K562 (cell line): ENCODE measurements around the gene MON1A. TPM values are rescaled to one million over a fixed set of nuclear protein-coding genes. Genes with fewer than 3 reads are reported as not detected.

ENCODE experiments used
- ATAC-seq: fragments of 200-7000 bp; cut with Tn5 transposase; 3 replicates; pipeline ENCODE4 v1.9.1; 2020; ENCODE audit warnings: moderate library complexity
- BruUV-seq: library from RNA; stranded (reverse); fragments of 400-500 nt; replicated peaks from 2 replicates; lab custom pipeline; 2021; lab: Mats Ljungman, UMichigan
- CTCF ChIA-PET: fragments of 300-600 bp; formaldehyde crosslinking; extraction: SDS; loops from one replicate; lab custom pipeline; 2021; ENCODE audit warnings: low intra/inter-chr PET ratio; lab: Yijun Ruan, JAX
- POLR2A ChIA-PET: fragments of 300-600, 350-650 bp; sonication (Branson Sonifier 250); formaldehyde crosslinking; extraction: SDS; loops from one replicate; lab custom pipeline; 2021; ENCODE audit warnings: antibody characterized with exemption, inconsistent platforms; lab: Yijun Ruan, JAX
- DNase-seq, 4 experiments: peaks; one replicate each; pipeline versions ENCODE4 v3.0.0 to v3.0.0-alpha.2; 2011 to 2018; ENCODE audit warnings: low spot score in 3 of 4, mixed read lengths in 3 of 4; ENCODE audit errors: extremely low read depth in 1 of 4
- FAIRE-seq: peaks from 2 replicates; lab custom pipeline; 2011; peaks lifted over from hg19 to GRCh38; lab: Jason Lieb, UNC
- H2AFZ ChIP-seq: 2 replicates; pipeline ENCODE4 v1.6.0; 2011; ENCODE audit warnings: low read depth, low read length, control low read depth, inconsistent platforms
- H3K27ac ChIP-seq: fragments of 200-600 bp; 3 replicates; pipeline ENCODE4 v1.8.0; 2011; ENCODE audit warnings: low read depth, mild to moderate bottlenecking, control low read depth, inconsistent platforms, low read length, moderate library complexity, mixed read lengths; ENCODE audit errors: extremely low read depth
- H3K27me3 ChIP-seq, 2 experiments: fragments of 300-600 bp in 1 of 2; 2 replicates in 1 of 2; 3 replicates in 1 of 2; pipeline versions ENCODE4 v1.6.0 to v1.8.0; 2011; ENCODE audit warnings: inconsistent platforms in 2 of 2, low read length in 2 of 2, mild to moderate bottlenecking in 1 of 2, mixed read lengths in 1 of 2, moderate library complexity in 1 of 2; ENCODE audit not compliant: control insufficient read depth in 2 of 2, insufficient read depth in 2 of 2
- H3K36me3 ChIP-seq: fragments of 300-600 bp; 3 replicates; pipeline ENCODE4 v1.8.0; 2011; ENCODE audit warnings: mild to moderate bottlenecking, low read length, inconsistent platforms; ENCODE audit not compliant: control insufficient read depth, insufficient read depth
- H3K4me1 ChIP-seq, 2 experiments: fragments of 200-600 bp in 1 of 2; replicated peaks in 1 of 2; 2 replicates in 1 of 2; 3 replicates in 1 of 2; pipeline versions ENCODE4 v1.5.1 to v1.8.0; 2011; ENCODE audit warnings: inconsistent platforms in 2 of 2, low read length in 2 of 2, mild to moderate bottlenecking in 1 of 2, mixed read lengths in 1 of 2, moderate library complexity in 1 of 2; ENCODE audit not compliant: control insufficient read depth in 2 of 2, insufficient read depth in 2 of 2
- H3K4me2 ChIP-seq: 2 replicates; pipeline ENCODE4 v1.6.1; 2011; ENCODE audit warnings: low read length, control low read depth, inconsistent platforms, mixed read lengths; ENCODE audit not compliant: insufficient read depth
- H3K4me3 ChIP-seq: fragments of 200-600 bp; sonication (generic), shearing (Covaris generic); 2 replicates; pipeline ENCODE4 v1.5.1; 2016; ENCODE audit warnings: control low read depth, inconsistent platforms
- H3K79me2 ChIP-seq: fragments of 200-600 bp; 3 replicates; pipeline ENCODE4 v1.8.0; 2011; ENCODE audit warnings: low read length, inconsistent platforms; ENCODE audit not compliant: control insufficient read depth, insufficient read depth
- H3K9ac ChIP-seq, 2 experiments: 2 replicates each; pipeline versions ENCODE4 v1.6.0 to v1.6.1; 2011; ENCODE audit warnings: low read depth in 2 of 2, low read length in 2 of 2, control low read depth in 1 of 2, inconsistent platforms in 1 of 2, mild to moderate bottlenecking in 1 of 2, mixed read lengths in 1 of 2; ENCODE audit not compliant: insufficient read depth in 1 of 2
- H3K9me1 ChIP-seq: one replicate; pipeline ENCODE4 v1.6.0; 2011; ENCODE audit warnings: inconsistent platforms, mild to moderate bottlenecking, low read length, moderate library complexity; ENCODE audit not compliant: control insufficient read depth, insufficient read depth
- H3K9me3 ChIP-seq: replicated peaks from 2 replicates; pipeline ENCODE4 v1.5.1; 2011; ENCODE audit warnings: low read depth, low read length, inconsistent platforms; ENCODE audit not compliant: control insufficient read depth, insufficient read depth
- H4K20me1 ChIP-seq: replicated peaks from 2 replicates; pipeline ENCODE4 v1.6.1; 2011; ENCODE audit warnings: low read length, inconsistent platforms, mixed read lengths; ENCODE audit not compliant: control insufficient read depth, insufficient read depth
- EWSR1 ChIP-seq: fragments of 450-650 bp; IDR thresholded peaks from 2 replicates; pipeline ENCODE4 v1.6.1; 2018; ENCODE audit warnings: borderline replicate concordance, mild to moderate bottlenecking, low read depth, moderate library complexity; ENCODE audit not compliant: partially characterized antibody
- GATAD2B ChIP-seq: fragments of 450-650 bp; IDR thresholded peaks from 2 replicates; pipeline ENCODE4 v1.6.1; 2017; ENCODE audit warnings: mild to moderate bottlenecking, borderline replicate concordance
- JUN ChIP-seq, 2 experiments: sonication (generic) in 1 of 2; formaldehyde crosslinking in 1 of 2; IDR thresholded peaks; 2 replicates each; pipeline versions ENCODE4 v1.6.1 to v1.8.0; 2012 to 2022; ENCODE audit warnings: borderline replicate concordance in 2 of 2, mild to moderate bottlenecking in 2 of 2, improper control_type of control experiment in 1 of 2, low read depth in 1 of 2, low read length in 1 of 2, missing genetic modification reagents in 1 of 2
- OTX1 ChIP-seq: fragments of 450-650 bp; formaldehyde crosslinking; IDR thresholded peaks from 2 replicates; pipeline ENCODE4 v1.4.0; 2022; ENCODE audit warnings: mild to moderate bottlenecking
- SRSF1 ChIP-seq: fragments of 200-400 bp; formaldehyde crosslinking; IDR thresholded peaks from 2 replicates; pipeline ENCODE4 v1.6.1; 2017; ENCODE audit warnings: mild to moderate bottlenecking, low read depth, low read length, moderate library complexity
- ZBED1 ChIP-seq: IDR thresholded peaks from 2 replicates; pipeline ENCODE4 v1.6.1; 2014
- ZEB2 ChIP-seq: fragments of 450-650 bp; IDR thresholded peaks from 2 replicates; pipeline ENCODE4 v1.6.1; 2016
- WGBS: fragments of 100-300 bp; shearing (Covaris generic); methylation state at CpG from one replicate; pipeline ENCODE4 v1.1.6; 2016; ENCODE audit warnings: low coverage, mixed read lengths; ENCODE audit not compliant: insufficient coverage; ENCODE audit errors: missing lambda C conversion rate; 5-methylcytosine and 5-hydroxymethylcytosine counted together
- in situ Hi-C: fragments of 300-500 bp; cut with MboI; formaldehyde crosslinking; loops from 4 replicates; pipeline ENCODE4 v1.15.0; 2018; ENCODE audit warnings: inconsistent platforms, mixed read lengths
- intact Hi-C: fragments of 100-400 bp; cut with micrococcal nuclease; formaldehyde crosslinking; loops from 2 replicates; pipeline ENCODE4 v1.14.2; 2022
- polyA plus RNA-seq, 8 experiments: library from polyadenylated mRNA; depleted of rRNA in 4 of 8; stranded (reverse) in 5 of 8; unstranded in 3 of 8; fragments of >200 nt; fragmentation: Nextera tagmentation in 2 of 8; fragmentation: Illumina TruSeq in 1 of 8; extraction: Ambion mirVana in 2 of 8; extraction: Trizol in 1 of 8; gene quantifications; 2 replicates each; pipeline versions ENCODE4 v1.2.1 to v1.2.3, GENCODE V29; 2011 to 2014; ENCODE audit warnings: inconsistent platforms in 1 of 8, missing spikeins in 1 of 8
- total RNA-seq, 7 experiments: library from RNA; depleted of rRNA in 6 of 7; stranded (reverse); fragments of >200 nt in 6 of 7; fragmentation: Illumina TruSeq in 2 of 7; extraction: Trizol in 2 of 7; gene quantifications; 2 replicates each; pipeline versions ENCODE4 v1.2.1 to v1.2.3, GENCODE V29; 2011 to 2021; ENCODE audit warnings: low replicate concordance in 1 of 7
- TF ChIP-seq, protein P1 (sequence below): IDR thresholded peaks from 2 replicates; pipeline ENCODE4 v1.6.1; 2011; ENCODE audit not compliant: insufficient read length; ENCODE audit errors: extremely low read depth
- TF ChIP-seq, protein P2 (sequence below): fragments of 450-650 bp; IDR thresholded peaks from 2 replicates; pipeline ENCODE4 v1.6.1; 2016; ENCODE audit warnings: borderline replicate concordance

The MON1A gene
- total and polyA plus RNA-seq, 9 of the 15 experiments (the other 6 are each of a cell fraction or from before 2014, with no cell fraction given), result 1.1 to 13.8 (median 6.8) TPM

DNA sequence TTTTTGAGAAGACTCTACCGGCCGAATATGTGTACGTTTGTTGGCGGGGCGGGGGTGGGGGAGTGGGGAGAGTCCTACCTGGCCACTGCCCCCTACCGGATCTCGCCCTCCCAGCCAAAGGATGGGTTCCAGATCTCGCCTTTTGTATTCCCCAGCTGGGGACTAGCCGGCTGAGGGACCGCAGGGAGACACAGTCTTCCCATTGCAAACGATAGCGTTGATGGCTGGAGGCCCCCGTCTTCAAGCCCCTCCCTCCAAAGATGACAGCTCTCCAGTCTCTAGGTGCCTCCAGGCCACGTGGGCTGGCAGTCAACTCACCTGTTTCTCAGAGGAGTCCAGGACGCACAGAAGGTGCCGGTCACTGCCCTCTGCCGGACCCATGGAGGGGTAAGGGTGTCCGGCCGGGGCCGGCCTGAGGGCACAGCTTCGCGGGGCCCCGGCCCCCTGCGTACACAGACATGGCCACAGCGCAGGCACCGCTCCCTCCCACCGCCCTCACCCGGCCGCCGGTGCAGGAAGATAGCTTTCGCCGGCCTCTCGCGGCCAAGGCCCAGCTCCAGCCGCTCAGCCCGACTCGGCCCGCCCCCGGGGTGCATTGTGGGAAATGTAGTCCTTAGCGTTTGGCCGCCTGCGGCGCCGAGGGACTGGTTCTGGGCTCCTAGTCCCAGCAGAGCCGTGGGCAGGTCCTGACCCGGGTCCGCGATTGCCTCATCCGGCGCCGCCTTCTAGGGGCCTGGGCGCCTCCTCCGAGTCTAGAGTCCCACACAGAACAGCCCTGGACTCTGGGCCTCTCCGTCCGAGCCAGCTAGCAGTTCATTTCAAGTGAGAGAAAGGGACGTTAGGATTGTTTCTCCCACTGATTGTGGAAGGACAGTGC is at the start of gene MON1A (continued):
- TF ChIP-seq, protein P1, sequence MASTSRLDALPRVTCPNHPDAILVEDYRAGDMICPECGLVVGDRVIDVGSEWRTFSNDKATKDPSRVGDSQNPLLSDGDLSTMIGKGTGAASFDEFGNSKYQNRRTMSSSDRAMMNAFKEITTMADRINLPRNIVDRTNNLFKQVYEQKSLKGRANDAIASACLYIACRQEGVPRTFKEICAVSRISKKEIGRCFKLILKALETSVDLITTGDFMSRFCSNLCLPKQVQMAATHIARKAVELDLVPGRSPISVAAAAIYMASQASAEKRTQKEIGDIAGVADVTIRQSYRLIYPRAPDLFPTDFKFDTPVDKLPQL, result no peak

DNA sequence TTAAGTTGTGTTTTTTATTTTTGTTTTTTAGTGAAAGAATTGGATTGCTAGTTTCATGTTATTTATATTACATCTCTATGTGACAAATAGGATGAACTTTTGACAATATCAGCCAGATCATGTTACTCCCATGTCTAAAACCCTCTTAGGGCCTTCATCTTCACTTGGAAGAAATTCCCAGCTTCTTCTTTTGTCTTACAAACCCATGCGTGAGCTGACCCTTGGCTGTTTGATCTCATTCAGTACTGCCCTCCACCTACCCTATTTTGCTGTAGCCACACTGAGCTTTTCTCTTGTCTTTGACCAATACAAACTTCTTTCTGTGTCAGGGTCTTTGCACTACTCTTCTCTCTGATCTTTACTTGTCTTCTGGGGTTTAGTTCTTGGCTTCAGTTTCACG is 47.3 kb upstream of the MON1A start:
- H3K36me3 ChIP-seq, result peaks cover 60% of the 10 kb centered on the region
- WGBS, result 100% methylated on average over 2 of the region's 2 CpGs
- intact Hi-C loops (no loop called here), in situ Hi-C loops (no loop called here)
- H3K9me1 ChIP-seq, result no peaks in the 10 kb centered on the region
- ChIA-PET CTCF (no interaction called here), POLR2A (interaction anchor here (0.6 to 1.0 kb wide), 2 partner anchors 19 to 230 kb away, joined by 3 read pairs; no protein-coding TSS in a partner anchor)
- peaks cover 3% of the 10 kb centered on the region; the same call in 1 of the 3 replicates for H3K79me2 ChIP-seq
- no peak overlapping the region for H3K27ac ChIP-seq
- H3K4me3 ChIP-seq, result no peak overlapping the region
- H2AFZ ChIP-seq, result no peak overlapping the region
- no peaks in the 10 kb centered on the region for H4K20me1 ChIP-seq
- H3K9ac ChIP-seq, result no peak overlapping the region
- no peak for FAIRE-seq
- no peaks in the 10 kb centered on the region for H3K9me3 ChIP-seq
- no peak overlapping the region for H3K4me2 ChIP-seq
- TSS peak; percentile 24 for BruUV-seq
- ATAC-seq, result no peak
- H3K4me1 ChIP-seq, result no peaks in the 10 kb centered on the region
- no peak for DNase-seq
- H3K27me3 ChIP-seq, result no peaks in the 10 kb centered on the region
- TF ChIP-seq ZBED1 (no peak), SRSF1 (no peak), GATAD2B (no peak), ZEB2 (no peak), EWSR1 (no peak), OTX1 (no peak), JUN (IDR thresholded peaks at IDR 0.05; ENCODE audit: borderline replicate concordance, low read depth, low read length) (no peak), JUN (CRISPR knock-in tag; IDR thresholded peaks at IDR 0.05; ENCODE audit: borderline replicate concordance) (no peak)
- TF ChIP-seq, protein P2, sequence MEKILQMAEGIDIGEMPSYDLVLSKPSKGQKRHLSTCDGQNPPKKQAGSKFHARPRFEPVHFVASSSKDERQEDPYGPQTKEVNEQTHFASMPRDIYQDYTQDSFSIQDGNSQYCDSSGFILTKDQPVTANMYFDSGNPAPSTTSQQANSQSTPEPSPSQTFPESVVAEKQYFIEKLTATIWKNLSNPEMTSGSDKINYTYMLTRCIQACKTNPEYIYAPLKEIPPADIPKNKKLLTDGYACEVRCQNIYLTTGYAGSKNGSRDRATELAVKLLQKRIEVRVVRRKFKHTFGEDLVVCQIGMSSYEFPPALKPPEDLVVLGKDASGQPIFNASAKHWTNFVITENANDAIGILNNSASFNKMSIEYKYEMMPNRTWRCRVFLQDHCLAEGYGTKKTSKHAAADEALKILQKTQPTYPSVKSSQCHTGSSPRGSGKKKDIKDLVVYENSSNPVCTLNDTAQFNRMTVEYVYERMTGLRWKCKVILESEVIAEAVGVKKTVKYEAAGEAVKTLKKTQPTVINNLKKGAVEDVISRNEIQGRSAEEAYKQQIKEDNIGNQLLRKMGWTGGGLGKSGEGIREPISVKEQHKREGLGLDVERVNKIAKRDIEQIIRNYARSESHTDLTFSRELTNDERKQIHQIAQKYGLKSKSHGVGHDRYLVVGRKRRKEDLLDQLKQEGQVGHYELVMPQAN, result no peak
